ENCODE results near the gene ERICH3. TPM values are rescaled to one million over a fixed set of nuclear protein-coding genes. Genes with fewer than 3 reads are reported as not detected.

ERICH3 gene
- total RNA-seq, 1 donor from 2014 or later, result 0.15 TPM

Other genes starting within 250 kb of the ERICH3 start
- gene LRRC53, start 161.2 kb downstream of the ERICH3 start, total RNA-seq, result not detected
- gene CRYZ, start 59.3 kb upstream of the ERICH3 start, total RNA-seq, result 154 TPM
- 6.6 TPM for gene TYW3, start 59.4 kb upstream of the ERICH3 start, total RNA-seq